HG03064 (cell line): ENCODE data around the gene TTLL13.

Source experiments
- ATAC-seq: cut with Tn5 transposase; IDR thresholded peaks from one replicate; pipeline ENCODE4 v1.9.1; 2021; ENCODE audit warnings: low read depth; ENCODE audit not compliant: unreplicated experiment

The TTLL13 gene

DNA sequence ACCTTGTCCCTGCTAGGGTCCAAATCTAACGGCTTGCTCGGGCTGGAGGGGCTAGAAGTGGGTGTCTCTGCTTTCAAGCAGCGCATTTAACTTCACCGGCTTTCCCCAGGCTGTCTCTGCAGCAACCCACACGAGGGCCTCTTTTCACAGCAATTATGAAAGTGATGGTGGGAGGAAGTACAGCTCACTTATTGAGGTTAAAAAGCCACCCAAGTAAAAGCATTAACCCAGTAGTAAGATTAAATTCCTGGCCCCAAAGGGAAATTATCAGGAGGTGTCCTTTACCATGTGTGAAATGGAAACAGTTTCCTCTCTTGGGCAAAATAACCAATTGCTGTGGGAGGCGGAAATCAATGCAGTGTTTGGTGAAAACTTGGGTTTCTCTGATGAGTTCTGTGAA is 57.2 kb downstream of the TTLL13 start:
- ATAC-seq, result no peak

DNA sequence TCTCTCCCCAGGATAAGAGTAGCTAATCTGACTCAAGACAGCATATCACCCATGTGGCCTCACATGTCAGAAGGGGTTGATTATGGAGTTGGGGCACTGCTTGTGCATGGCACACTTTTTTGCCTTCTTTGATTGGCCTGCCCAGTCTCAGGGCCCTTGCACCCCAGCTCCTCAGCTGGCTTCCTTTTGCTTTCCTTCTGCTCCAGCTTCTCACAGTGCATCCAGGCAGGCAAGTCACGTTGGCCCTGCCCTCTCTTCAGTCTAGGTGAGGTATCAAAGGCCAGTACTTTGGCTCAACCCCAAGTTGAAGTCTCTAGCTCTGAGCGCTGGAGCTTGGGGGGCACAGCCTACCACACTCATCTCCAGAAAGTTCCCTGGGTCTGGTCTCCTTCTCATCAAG is 58.3 kb downstream of the TTLL13 start:
- ATAC-seq, result no peak

DNA sequence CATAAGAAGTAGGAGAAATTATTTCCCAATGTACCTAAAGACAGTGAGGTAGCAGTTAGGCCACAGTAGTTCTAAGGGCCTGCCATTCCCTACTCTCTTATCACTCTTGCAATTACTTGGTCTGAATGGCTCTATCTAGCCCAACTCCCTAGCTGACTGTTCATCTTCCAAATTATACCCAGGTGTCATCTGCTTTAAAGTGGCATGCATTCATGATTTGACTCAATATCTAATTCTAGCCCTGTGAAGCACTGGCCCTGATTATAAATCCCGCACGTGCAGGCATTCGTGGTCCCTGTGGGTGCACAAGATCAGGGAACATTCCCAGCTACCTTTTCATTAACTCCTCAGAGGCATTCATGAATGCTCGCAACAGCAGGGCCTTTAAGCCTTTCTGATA is 59.7 kb downstream of the TTLL13 start:
- ATAC-seq, result no peak
